ENCODE measurements around the gene PIK3R1. TPM values are rescaled to one million over a fixed set of nuclear protein-coding genes. Genes with fewer than 3 reads are reported as not detected.

The PIK3R1 gene
- total RNA-seq, 6 experiments from 2014 or later, result 36.3 to 173 (median 72.8) TPM

DNA sequence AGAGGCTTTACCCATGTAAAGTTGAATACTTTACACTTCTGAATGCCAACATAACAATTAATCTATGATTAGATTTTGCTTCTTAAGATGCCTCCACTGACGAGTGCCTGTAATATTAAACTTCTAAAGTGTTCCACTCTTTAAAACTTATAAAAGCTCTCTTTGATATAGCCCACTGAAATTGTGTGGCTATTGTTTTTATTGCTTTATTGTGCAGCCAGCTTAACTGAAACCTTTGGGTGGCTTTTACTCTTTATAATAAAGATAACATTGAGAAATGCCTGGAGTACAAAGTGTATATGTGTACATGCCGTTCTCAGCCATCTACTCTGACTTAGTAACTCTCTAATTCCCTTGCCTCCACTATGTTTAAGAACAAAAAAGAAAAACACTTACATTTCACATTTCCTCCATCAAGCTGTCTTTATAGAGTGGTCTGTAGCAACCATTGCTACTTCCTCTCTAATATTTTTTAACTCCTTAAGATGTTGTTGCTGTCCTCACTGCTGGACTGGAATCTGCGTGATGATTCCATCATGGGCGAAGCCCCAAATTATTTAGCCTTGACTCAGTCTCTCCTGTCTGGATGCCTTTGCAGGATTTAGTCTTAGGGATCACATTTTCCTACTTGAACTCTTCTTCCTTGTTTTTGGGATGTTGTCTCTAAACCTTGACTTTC is 9.1 kb downstream of the PIK3R1 start:
- 45% methylated on average over 4 of the region's 4 CpGs for WGBS (ENCODE audit: insufficient coverage, low coverage, low lambda C conversion rate, missing lambda C conversion rate)
- no peak for DNase-seq
- ATAC-seq, result peak in 1 of 4 donors; percentile 1
- Histone ChIP-seq H3K36me3 (peaks cover 0 to 27% (median 8%) of the 10 kb centered on the region in 4 donors), H3K27ac (peak overlapping the region; percentile 4 to 84 (median 69)), H3K4me3 (no peak overlapping the region), H3K27me3 (no peaks in the 10 kb centered on the region), H3K4me1 (peaks cover 3 to 95% (median 31%) of the 10 kb centered on the region in 4 donors), H3K9me3 (no peaks in the 10 kb centered on the region)
- TF ChIP-seq POLR2A (IDR thresholded peaks at IDR 0.05), result no peak
- TF ChIP-seq, protein P1, sequence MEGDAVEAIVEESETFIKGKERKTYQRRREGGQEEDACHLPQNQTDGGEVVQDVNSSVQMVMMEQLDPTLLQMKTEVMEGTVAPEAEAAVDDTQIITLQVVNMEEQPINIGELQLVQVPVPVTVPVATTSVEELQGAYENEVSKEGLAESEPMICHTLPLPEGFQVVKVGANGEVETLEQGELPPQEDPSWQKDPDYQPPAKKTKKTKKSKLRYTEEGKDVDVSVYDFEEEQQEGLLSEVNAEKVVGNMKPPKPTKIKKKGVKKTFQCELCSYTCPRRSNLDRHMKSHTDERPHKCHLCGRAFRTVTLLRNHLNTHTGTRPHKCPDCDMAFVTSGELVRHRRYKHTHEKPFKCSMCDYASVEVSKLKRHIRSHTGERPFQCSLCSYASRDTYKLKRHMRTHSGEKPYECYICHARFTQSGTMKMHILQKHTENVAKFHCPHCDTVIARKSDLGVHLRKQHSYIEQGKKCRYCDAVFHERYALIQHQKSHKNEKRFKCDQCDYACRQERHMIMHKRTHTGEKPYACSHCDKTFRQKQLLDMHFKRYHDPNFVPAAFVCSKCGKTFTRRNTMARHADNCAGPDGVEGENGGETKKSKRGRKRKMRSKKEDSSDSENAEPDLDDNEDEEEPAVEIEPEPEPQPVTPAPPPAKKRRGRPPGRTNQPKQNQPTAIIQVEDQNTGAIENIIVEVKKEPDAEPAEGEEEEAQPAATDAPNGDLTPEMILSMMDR (IDR thresholded peaks at IDR 0.05), result no peak
- intact Hi-C loops (cut with DNase I), result no loop called here

DNA sequence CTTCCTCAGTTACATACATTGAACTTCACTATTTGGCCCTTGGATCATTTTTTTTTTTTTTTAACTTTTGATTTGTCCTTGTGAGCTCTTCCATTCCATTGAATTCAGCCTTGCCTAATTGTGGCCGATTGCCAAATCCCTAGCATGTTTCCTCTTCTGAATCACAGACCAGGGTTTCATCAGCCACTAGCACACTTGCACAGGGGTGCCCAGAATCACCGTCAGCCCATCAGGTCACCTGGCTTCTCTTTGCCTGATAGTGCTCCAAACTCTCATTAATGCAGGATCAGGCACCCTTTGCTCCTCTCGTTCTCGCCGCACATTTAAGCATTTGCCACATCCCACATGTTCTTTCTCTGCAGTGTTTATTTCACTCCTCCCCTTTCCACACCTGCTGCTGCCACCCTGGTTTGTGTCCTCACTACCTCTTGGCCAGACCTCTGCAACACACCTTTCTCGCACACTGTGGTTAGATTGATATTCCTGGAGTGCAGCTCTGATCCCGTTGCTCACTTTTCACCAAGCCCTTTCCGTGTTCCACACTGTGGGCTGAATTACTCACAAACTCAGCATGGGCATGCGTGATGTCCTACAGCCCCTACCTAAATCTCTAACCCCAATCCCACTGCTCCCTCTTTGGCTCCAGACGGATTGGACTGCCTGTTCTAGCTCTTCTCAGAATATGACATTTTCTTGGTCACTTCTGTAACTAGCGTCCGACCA is 9.8 kb downstream of the PIK3R1 start:
- H3K4me1 ChIP-seq, result peaks cover 3 to 96% (median 33%) of the 10 kb centered on the region in 4 donors
- peaks cover 0 to 27% (median 8%) of the 10 kb centered on the region in 4 donors for H3K36me3 ChIP-seq
- TF ChIP-seq, protein P1 (IDR thresholded peaks at IDR 0.05), result no peak
- peak; percentile 37 for TF ChIP-seq POLR2A (IDR thresholded peaks at IDR 0.05)
- intact Hi-C loops (cut with DNase I), result no loop called here
- peak overlapping the region in 1 of 3 donors; percentile 12 for H3K4me3 ChIP-seq
- H3K9me3 ChIP-seq, result no peaks in the 10 kb centered on the region
- peak; percentile 77 to 88 (median 78) for DNase-seq
- ATAC-seq, result peak; percentile 74 to 88 (median 82)
- H3K27me3 ChIP-seq, result no peaks in the 10 kb centered on the region
- 23% methylated on average over 12 of the region's 12 CpGs for WGBS (ENCODE audit: insufficient coverage, low coverage, low lambda C conversion rate, missing lambda C conversion rate)
- H3K27ac ChIP-seq, result peak overlapping the region; percentile 66 to 84 (median 69)

DNA sequence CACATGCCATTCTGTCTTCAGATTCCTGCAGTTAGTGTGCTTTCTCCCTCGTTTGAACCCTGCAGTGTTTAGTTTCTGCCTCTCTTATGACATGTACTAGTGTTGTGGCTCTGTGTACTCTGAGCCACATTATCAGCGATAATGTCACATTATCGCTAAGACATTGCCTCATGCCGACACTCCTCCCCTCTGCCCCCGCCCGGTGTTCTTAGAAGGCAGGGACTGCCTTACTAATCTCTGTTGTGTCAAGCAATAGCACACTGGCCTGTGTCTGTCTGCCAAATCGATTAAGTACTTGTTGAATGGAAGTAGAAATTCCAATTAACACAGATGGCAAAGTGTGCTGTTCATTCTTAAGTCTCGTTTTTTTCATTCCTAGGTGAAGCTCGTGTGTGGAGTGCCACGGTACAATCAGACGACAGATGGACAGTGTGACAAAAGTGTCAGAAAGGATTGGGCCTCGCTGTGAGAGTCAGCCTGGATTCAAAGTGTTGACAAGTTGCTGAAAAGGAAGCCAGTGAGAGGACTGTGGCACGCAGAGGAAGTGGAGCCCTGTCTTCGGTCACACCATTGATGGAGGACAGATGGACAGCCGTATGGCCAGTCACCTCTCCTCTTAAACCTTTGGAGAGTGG is 10.5 kb downstream of the PIK3R1 start:
- peak overlapping the region; percentile 66 to 84 (median 69) for H3K27ac ChIP-seq
- H3K27me3 ChIP-seq, result no peaks in the 10 kb centered on the region
- H3K4me1 ChIP-seq, result peaks cover 3 to 99% (median 37%) of the 10 kb centered on the region in 4 donors
- no peak for TF ChIP-seq POLR2A (IDR thresholded peaks at IDR 0.05)
- TF ChIP-seq, protein P1 (IDR thresholded peaks at IDR 0.05), result no peak
- intact Hi-C loops (cut with DNase I), result no loop called here
- DNase-seq (peak; percentile 58 to 76 (median 66)), ATAC-seq (peak; percentile 71 to 78 (median 76))
- 43% methylated on average over 13 of the region's 15 CpGs for WGBS (ENCODE audit: insufficient coverage, low coverage, low lambda C conversion rate, missing lambda C conversion rate)
- peaks cover 0 to 27% (median 8%) of the 10 kb centered on the region in 4 donors for H3K36me3 ChIP-seq
- H3K4me3 ChIP-seq, result peak overlapping the region in 1 of 3 donors; percentile 12
- H3K9me3 ChIP-seq, result no peaks in the 10 kb centered on the region

DNA sequence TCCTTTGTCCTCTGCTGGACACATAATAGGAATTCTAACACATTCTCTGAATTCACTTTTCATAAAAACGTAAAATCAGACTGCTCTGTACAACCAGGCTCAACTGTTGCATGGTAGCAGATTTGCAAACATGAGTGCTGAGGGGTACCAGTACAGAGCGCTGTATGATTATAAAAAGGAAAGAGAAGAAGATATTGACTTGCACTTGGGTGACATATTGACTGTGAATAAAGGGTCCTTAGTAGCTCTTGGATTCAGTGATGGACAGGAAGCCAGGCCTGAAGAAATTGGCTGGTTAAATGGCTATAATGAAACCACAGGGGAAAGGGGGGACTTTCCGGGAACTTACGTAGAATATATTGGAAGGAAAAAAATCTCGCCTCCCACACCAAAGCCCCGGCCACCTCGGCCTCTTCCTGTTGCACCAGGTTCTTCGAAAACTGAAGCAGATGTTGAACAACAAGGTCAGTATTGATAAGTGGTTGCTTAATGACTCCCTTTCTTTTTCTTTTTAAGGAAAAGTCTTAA is 11.1 kb downstream of the PIK3R1 start:
- no peak for ATAC-seq
- 75% methylated on average over 8 of the region's 8 CpGs for WGBS (ENCODE audit: insufficient coverage, low coverage, low lambda C conversion rate, missing lambda C conversion rate)
- no peak for TF ChIP-seq POLR2A (IDR thresholded peaks at IDR 0.05)
- TF ChIP-seq, protein P1 (IDR thresholded peaks at IDR 0.05), result no peak
- DNase-seq, result no peak
- peaks cover 3 to 99% (median 39%) of the 10 kb centered on the region in 4 donors for H3K4me1 ChIP-seq
- intact Hi-C loops (cut with DNase I), result no loop called here
- no peaks in the 10 kb centered on the region for H3K27me3 ChIP-seq
- no peak overlapping the region for H3K4me3 ChIP-seq
- H3K27ac ChIP-seq, result peak overlapping the region in 1 of 3 donors; percentile 84
- H3K36me3 ChIP-seq, result peaks cover 0 to 27% (median 9%) of the 10 kb centered on the region in 4 donors
- H3K9me3 ChIP-seq, result no peaks in the 10 kb centered on the region
